ENCODE results near the gene ECHS1. TPM values are rescaled to one million over a fixed set of nuclear protein-coding genes. Genes with fewer than 3 reads are reported as not detected.

ECHS1 gene
- polyA plus RNA-seq (2013): 64.0 and 65.2 TPM in 2 replicates

DNA sequence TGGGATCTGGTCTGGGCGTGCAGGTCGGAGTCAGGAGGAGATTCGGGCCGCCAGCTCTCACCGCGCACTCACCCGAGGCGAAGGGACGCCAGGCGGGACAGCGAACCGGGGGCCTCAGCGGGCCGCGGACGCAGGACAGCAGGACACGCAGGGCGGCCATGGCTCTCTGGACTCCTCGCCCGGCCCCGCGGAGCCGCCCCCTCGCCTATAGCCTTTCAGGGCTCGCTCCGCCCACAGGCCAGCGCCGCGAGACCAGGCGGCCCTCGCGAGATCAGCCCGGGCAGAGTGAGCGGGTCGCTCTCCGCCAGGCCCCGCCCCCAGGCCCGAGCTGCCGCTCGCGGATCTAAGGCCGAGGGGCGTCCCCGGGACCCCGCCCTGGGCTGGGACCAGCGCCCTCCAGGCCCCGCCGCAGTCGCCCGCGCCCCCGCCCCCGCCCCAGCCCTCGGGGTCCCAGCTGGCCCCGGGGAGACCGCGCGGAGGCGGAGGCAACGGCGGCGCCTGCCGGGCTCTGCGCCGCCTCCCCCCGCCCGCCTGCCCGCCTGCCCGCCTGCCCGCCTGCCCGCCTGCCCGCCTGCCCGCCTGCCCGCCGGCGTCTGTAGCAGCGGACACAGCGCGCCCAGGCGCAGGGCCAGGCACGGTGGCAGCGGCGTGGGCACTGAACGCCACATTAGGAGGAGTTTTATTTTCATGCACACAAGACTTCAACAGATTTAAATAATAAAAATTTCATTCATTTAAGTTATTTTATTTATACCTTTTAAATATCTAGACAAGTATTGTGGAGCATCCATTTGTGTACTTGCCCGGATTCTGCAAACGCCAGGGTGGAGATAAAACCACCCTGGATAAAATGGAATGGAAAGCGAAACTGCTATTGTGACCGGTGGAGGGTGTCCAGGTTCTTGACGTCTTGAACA lies at the start of gene ECHS1:
Gene ECHS1, minus strand, starts transcription at position 181 of the 917 bp plus-strand sequence. Its CDS starts 21 bp downstream, at position 160.
- peak within 1 kb of the TSS; percentile 84 for H2AFZ ChIP-seq (ENCODE audit: insufficient read depth, low read length, poor library complexity)
- no peak within 1 kb of the TSS for H2AK5ac ChIP-seq (ENCODE audit: low read length)
- peak; percentile 93 to 97 for DNase-seq
- peak within 1 kb of the TSS; percentile 89 for H4K91ac ChIP-seq (ENCODE audit: low read depth, low read length)
- no peak within 1 kb of the TSS for H2BK12ac ChIP-seq (ENCODE audit: low read length)
- H3K23ac ChIP-seq (ENCODE audit: low read length): no peak within 1 kb of the TSS
- peak within 1 kb of the TSS; percentile 64 for H3K4me2 ChIP-seq (ENCODE audit: low read length)
- H3K36me3 ChIP-seq (ENCODE audit: control insufficient read depth in 1 of 2, insufficient read depth in 2 of 2, low read length in 2 of 2): peaks cover 23 to 28% of the 10 kb centered on the region in 2 experiments
- H4K8ac ChIP-seq (ENCODE audit: low read depth, low read length): peak within 1 kb of the TSS; percentile 92
- peak within 1 kb of the TSS; percentile 81 for H3K4ac ChIP-seq (ENCODE audit: low read depth, low read length)
- peaks cover 2% of the 10 kb centered on the region for H3K79me2 ChIP-seq (ENCODE audit: control insufficient read depth, insufficient read depth, low read length, poor library complexity)
- peak within 1 kb of the TSS; percentile 32 for H4K12ac ChIP-seq (ENCODE audit: low read depth, low read length)
- WGBS (ENCODE audit: extremely low coverage, insufficient coverage, insufficient read length): no CpG with 5 or more reads among the region's 89 CpGs
- peaks cover 5% of the 10 kb centered on the region for H3K9me3 ChIP-seq (ENCODE audit: insufficient read depth, low read depth, low read length)
- H3K18ac ChIP-seq (ENCODE audit: low read length): peak within 1 kb of the TSS; percentile 97
- peak within 1 kb of the TSS; percentile 97 for H3K9ac ChIP-seq (ENCODE audit: low read length)
- H2BK120ac ChIP-seq (ENCODE audit: insufficient read depth, low read length, poor library complexity): no peak within 1 kb of the TSS
- no peak within 1 kb of the TSS for H2BK5ac ChIP-seq (ENCODE audit: low read depth, low read length, poor library complexity)
- H3K14ac ChIP-seq (ENCODE audit: low read length): peak within 1 kb of the TSS; percentile 95
- H3K27ac ChIP-seq (ENCODE audit: low read depth, low read length): no peak within 1 kb of the TSS
- H3K79me1 ChIP-seq (ENCODE audit: low read length): peaks cover 2% of the 10 kb centered on the region
- peaks cover 8% of the 10 kb centered on the region for H3K27me3 ChIP-seq (ENCODE audit: insufficient read depth, low read length)
- H3K4me1 ChIP-seq (ENCODE audit: control insufficient read depth in 1 of 2, insufficient read depth in 2 of 2, low read length in 2 of 2): peaks cover 5 to 11% of the 10 kb centered on the region in 2 experiments
- H3K4me3 ChIP-seq (ENCODE audit: low read depth, low read length): peak within 1 kb of the TSS; percentile 96

DNA sequence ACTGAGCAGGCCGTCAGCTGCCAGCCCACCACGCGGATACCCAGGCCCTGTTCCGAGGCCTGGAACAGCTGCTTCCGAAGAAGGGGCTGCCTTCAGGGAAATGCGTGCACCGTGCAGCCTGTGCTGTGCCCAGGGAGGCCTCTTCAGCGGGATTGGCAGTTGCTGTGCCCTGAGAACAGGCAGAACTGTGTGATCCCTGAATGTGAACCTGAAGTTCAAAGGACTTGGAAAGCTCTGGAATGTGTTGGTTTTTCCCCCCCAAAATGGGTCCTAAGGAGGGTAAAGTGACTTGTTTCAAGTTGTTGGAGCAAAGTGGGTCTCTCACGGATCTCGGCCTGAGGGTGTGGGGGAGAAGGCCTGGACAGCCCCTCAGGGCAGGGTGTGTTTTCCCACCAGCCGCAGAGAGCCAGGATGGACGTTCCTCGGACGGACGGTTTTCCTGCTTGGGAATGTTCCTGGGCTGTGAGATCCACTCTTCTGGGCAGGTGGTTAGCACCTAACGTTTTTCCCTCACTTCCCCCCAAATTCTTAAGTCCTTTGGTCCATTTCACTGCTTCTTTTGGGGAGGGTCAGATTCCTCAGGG lies 49.2 kb upstream of the ECHS1 start:
- Histone ChIP-seq H3K79me2 (ENCODE audit: control insufficient read depth, insufficient read depth, low read length, poor library complexity) (no peaks in the 10 kb centered on the region), H3K36me3 (ENCODE audit: control insufficient read depth in 1 of 2, insufficient read depth in 2 of 2, low read length in 2 of 2) (peaks cover 29 to 32% of the 10 kb centered on the region in 2 experiments), H3K9me3 (ENCODE audit: insufficient read depth, low read depth, low read length) (peaks cover 7% of the 10 kb centered on the region), H4K8ac (ENCODE audit: low read depth, low read length) (no peak overlapping the region), H3K27ac (ENCODE audit: low read depth, low read length) (no peak overlapping the region), H3K18ac (ENCODE audit: low read length) (no peak overlapping the region), H3K4me1 (ENCODE audit: control insufficient read depth in 1 of 2, insufficient read depth in 2 of 2, low read length in 2 of 2) (peaks cover 0 to 6% of the 10 kb centered on the region in 2 experiments), H3K23ac (ENCODE audit: low read length) (no peak overlapping the region), H3K4me3 (ENCODE audit: low read depth, low read length) (no peak overlapping the region), H4K12ac (ENCODE audit: low read depth, low read length) (no peak overlapping the region), H3K79me1 (ENCODE audit: low read length) (no peaks in the 10 kb centered on the region), H3K14ac (ENCODE audit: low read length) (no peak overlapping the region), H2AFZ (ENCODE audit: insufficient read depth, low read length, poor library complexity) (no peak overlapping the region), H3K9ac (ENCODE audit: low read length) (no peak overlapping the region), H4K91ac (ENCODE audit: low read depth, low read length) (no peak overlapping the region), H2AK5ac (ENCODE audit: low read length) (no peak overlapping the region), H2BK5ac (ENCODE audit: low read depth, low read length, poor library complexity) (no peak overlapping the region), H2BK12ac (ENCODE audit: low read length) (no peak overlapping the region), H3K4me2 (ENCODE audit: low read length) (no peak overlapping the region), H3K27me3 (ENCODE audit: insufficient read depth, low read length) (peaks cover 10% of the 10 kb centered on the region), H3K4ac (ENCODE audit: low read depth, low read length) (no peak overlapping the region), H2BK120ac (ENCODE audit: insufficient read depth, low read length, poor library complexity) (no peak overlapping the region)
- no peak for DNase-seq
- no CpG with 5 or more reads among the region's 16 CpGs for WGBS (ENCODE audit: extremely low coverage, insufficient coverage, insufficient read length)

DNA sequence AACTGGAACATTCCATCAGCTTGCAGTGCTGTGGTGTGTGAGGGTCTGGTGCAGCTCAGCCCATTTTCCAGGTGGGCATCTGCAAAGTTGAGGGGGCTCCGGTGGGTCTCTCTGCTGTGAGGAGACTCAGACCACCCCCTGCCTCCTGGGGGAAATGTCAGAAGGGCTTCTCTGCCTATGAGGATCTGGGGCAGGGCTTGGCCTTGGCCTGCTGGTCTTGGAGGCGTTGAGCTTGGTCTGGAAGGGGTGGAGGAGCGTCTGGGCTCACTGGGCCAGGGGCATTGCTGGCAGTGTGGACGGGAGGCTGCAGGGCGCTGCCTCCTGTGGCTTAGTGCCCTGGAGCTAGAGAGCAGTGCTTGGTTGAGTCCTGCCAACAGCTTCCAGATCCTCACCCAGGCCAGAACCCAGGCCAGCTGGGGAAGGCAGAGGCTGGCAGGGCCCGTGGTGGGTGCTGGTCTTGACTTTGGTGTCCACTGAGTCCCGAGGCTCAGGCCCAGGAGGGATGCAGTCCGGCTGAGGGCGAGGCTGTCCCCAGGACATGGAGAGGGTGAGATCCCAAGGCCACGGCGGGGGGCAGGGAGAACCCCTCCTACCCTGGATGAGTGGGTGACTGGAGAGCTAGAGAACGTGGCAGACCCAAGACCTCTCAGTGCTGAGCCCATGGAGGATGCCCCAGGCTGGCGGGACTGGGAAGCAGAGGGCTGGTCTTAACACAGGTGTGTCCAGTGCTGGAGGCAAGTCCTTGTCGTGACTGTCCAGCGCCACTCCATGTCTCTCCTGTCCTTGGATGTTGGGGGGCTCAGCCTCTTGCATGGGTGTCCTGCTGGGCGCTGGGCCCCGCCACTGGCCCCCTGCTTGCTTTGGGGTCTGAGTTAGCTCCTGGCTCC lies 48.4 kb upstream of the ECHS1 start:
- no peak overlapping the region for H3K18ac ChIP-seq (ENCODE audit: low read length)
- no peak overlapping the region for H2BK120ac ChIP-seq (ENCODE audit: insufficient read depth, low read length, poor library complexity)
- H3K4me3 ChIP-seq (ENCODE audit: low read depth, low read length): no peak overlapping the region
- H3K23ac ChIP-seq (ENCODE audit: low read length): no peak overlapping the region
- H3K27me3 ChIP-seq (ENCODE audit: insufficient read depth, low read length): peaks cover 10% of the 10 kb centered on the region
- H3K4me2 ChIP-seq (ENCODE audit: low read length): no peak overlapping the region
- peaks cover 0 to 6% of the 10 kb centered on the region in 2 experiments for H3K4me1 ChIP-seq (ENCODE audit: control insufficient read depth in 1 of 2, insufficient read depth in 2 of 2, low read length in 2 of 2)
- H4K8ac ChIP-seq (ENCODE audit: low read depth, low read length): no peak overlapping the region
- no peak overlapping the region for H2BK5ac ChIP-seq (ENCODE audit: low read depth, low read length, poor library complexity)
- no peak overlapping the region for H3K14ac ChIP-seq (ENCODE audit: low read length)
- H4K12ac ChIP-seq (ENCODE audit: low read depth, low read length): no peak overlapping the region
- H4K91ac ChIP-seq (ENCODE audit: low read depth, low read length): no peak overlapping the region
- DNase-seq: no peak
- no peak overlapping the region for H2BK12ac ChIP-seq (ENCODE audit: low read length)
- H2AK5ac ChIP-seq (ENCODE audit: low read length): no peak overlapping the region
- H3K27ac ChIP-seq (ENCODE audit: low read depth, low read length): no peak overlapping the region
- H3K79me2 ChIP-seq (ENCODE audit: control insufficient read depth, insufficient read depth, low read length, poor library complexity): no peaks in the 10 kb centered on the region
- H3K9me3 ChIP-seq (ENCODE audit: insufficient read depth, low read depth, low read length): peaks cover 7% of the 10 kb centered on the region
- H2AFZ ChIP-seq (ENCODE audit: insufficient read depth, low read length, poor library complexity): no peak overlapping the region
- no CpG with 5 or more reads among the region's 17 CpGs for WGBS (ENCODE audit: extremely low coverage, insufficient coverage, insufficient read length)
- no peak overlapping the region for H3K4ac ChIP-seq (ENCODE audit: low read depth, low read length)
- no peaks in the 10 kb centered on the region for H3K79me1 ChIP-seq (ENCODE audit: low read length)
- no peak overlapping the region for H3K9ac ChIP-seq (ENCODE audit: low read length)
- peaks cover 29 to 32% of the 10 kb centered on the region in 2 experiments for H3K36me3 ChIP-seq (ENCODE audit: control insufficient read depth in 1 of 2, insufficient read depth in 2 of 2, low read length in 2 of 2)

DNA sequence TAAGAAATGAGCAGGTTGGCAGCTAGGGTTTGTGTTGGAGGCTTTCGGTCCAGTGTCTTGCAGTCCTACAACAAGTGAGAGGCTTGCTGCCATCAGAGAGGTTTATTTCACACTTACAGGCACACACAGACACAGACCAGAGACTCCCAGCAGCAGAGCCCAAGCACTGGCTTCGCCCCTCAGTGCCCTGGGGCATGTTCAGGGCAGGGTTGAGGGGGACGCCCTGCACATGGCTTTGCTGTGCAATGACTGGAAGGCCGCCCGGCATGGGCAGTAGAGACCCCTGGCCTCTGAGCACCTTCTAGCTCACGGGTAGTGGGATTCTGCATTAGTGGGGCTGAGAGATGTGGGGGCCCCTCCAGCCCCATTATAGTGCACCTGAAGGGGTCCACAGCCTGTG lies 47.4 kb upstream of the ECHS1 start:
- DNase-seq: no peak
- Histone ChIP-seq H3K23ac (ENCODE audit: low read length) (no peak overlapping the region), H2AFZ (ENCODE audit: insufficient read depth, low read length, poor library complexity) (no peak overlapping the region), H3K36me3 (ENCODE audit: control insufficient read depth in 1 of 2, insufficient read depth in 2 of 2, low read length in 2 of 2) (peaks cover 33 to 36% of the 10 kb centered on the region in 2 experiments), H3K9ac (ENCODE audit: low read length) (no peak overlapping the region), H3K79me2 (ENCODE audit: control insufficient read depth, insufficient read depth, low read length, poor library complexity) (no peaks in the 10 kb centered on the region), H4K8ac (ENCODE audit: low read depth, low read length) (no peak overlapping the region), H3K14ac (ENCODE audit: low read length) (no peak overlapping the region), H4K91ac (ENCODE audit: low read depth, low read length) (no peak overlapping the region), H3K4ac (ENCODE audit: low read depth, low read length) (no peak overlapping the region), H3K4me2 (ENCODE audit: low read length) (no peak overlapping the region), H3K9me3 (ENCODE audit: insufficient read depth, low read depth, low read length) (peaks cover 10% of the 10 kb centered on the region), H2BK12ac (ENCODE audit: low read length) (no peak overlapping the region), H3K27me3 (ENCODE audit: insufficient read depth, low read length) (peaks cover 10% of the 10 kb centered on the region), H3K79me1 (ENCODE audit: low read length) (no peaks in the 10 kb centered on the region), H3K18ac (ENCODE audit: low read length) (no peak overlapping the region), H3K4me3 (ENCODE audit: low read depth, low read length) (no peak overlapping the region), H2AK5ac (ENCODE audit: low read length) (no peak overlapping the region), H3K27ac (ENCODE audit: low read depth, low read length) (no peak overlapping the region), H2BK5ac (ENCODE audit: low read depth, low read length, poor library complexity) (no peak overlapping the region), H2BK120ac (ENCODE audit: insufficient read depth, low read length, poor library complexity) (no peak overlapping the region), H4K12ac (ENCODE audit: low read depth, low read length) (no peak overlapping the region), H3K4me1 (ENCODE audit: control insufficient read depth in 1 of 2, insufficient read depth in 2 of 2, low read length in 2 of 2) (peaks cover 0 to 6% of the 10 kb centered on the region in 2 experiments)
- WGBS (ENCODE audit: extremely low coverage, insufficient coverage, insufficient read length): no CpG with 5 or more reads among the region's 6 CpGs

Data from trophoblast cell (in vitro differentiated cells and primary cell).